Progenitor cell of endocrine pancreas (in vitro differentiated cells): ENCODE data around the gene FAM227B. TPM values are rescaled to one million over a fixed set of nuclear protein-coding genes. Genes with fewer than 3 reads are reported as not detected.

ENCODE experiments used
- total RNA-seq: library from RNA; stranded (reverse); gene quantifications from 2 replicates; pipeline ENCODE4 v1.2.1, GENCODE V29; 2021

The FAM227B gene
- total RNA-seq, 1 donor from 2014 or later, result 8.9 TPM

Other genes starting within 250 kb of the FAM227B start
- gene FGF7, start 197.6 kb downstream of the FAM227B start, total RNA-seq, result 0.24 TPM in 1 of 2 replicates, not detected in the other
- 35.7 and 37.2 TPM in 2 replicates for gene DTWD1, start 230 bp upstream of the FAM227B start, total RNA-seq